Motor neuron (in vitro differentiated cells): ENCODE measurements around the gene DNHD1. TPM values are rescaled to one million over a fixed set of nuclear protein-coding genes. Genes with fewer than 3 reads are reported as not detected.

Experiments used
- ATAC-seq, 8 experiments: fragments of 200-7000 bp; cut with Tn5 transposase; replicated peaks in 6 of 8; 2 replicates each; pipeline ENCODE4 v1.8.0; 2021; ENCODE audit warnings: mild to moderate bottlenecking in 8 of 8, moderate library complexity in 8 of 8
- H3K27ac ChIP-seq, 2 donors: fragments of 250-450 bp; sonication (Bioruptor Pico); 2 replicates each; pipeline ENCODE4 v1.9.0; 2021; ENCODE audit warnings: antibody characterized with exemption in 2 of 2, mild to moderate bottlenecking in 2 of 2, moderate library complexity in 1 of 2
- H3K4me1 ChIP-seq, 2 donors: fragments of 250-450 bp; sonication (Bioruptor Pico); replicated peaks in 1 of 2; 2 replicates each; pipeline ENCODE4 v1.6.1; 2021; ENCODE audit warnings: antibody characterized with exemption in 2 of 2, mild to moderate bottlenecking in 2 of 2, moderate library complexity in 1 of 2
- H3K4me3 ChIP-seq, 5 donors: fragments of 250-450 bp; sonication (Bioruptor Pico); 2 replicates each; pipeline ENCODE4 v1.9.0; 2021; ENCODE audit warnings: antibody characterized with exemption in 5 of 5, mild to moderate bottlenecking in 5 of 5, moderate library complexity in 4 of 5
- WGBS, 10 experiments: fragments of 450-650 bp; shearing (Covaris generic); methylation state at CpG; one replicate each; pipeline ENCODE4 v1.0.0; 2022; 5-methylcytosine and 5-hydroxymethylcytosine counted together
- in situ Hi-C, 9 experiments: fragments of 400-800 bp; cut with MboI; loops; one replicate each; pipeline ENCODE4 v1.15.0; 2021; ENCODE audit warnings: low sequenced_read_pairs in 9 of 9, low pct_unique_long_range_greater_than_20kb in 2 of 9; ENCODE audit not compliant: unreplicated experiment in 9 of 9
- total RNA-seq, 8 experiments: library from RNA; unstranded; fragments of 300-600 nt; gene quantifications; 2 replicates each; pipeline versions ENCODE4 v1.2.3 to v1.2.4, GENCODE V29; 2022

Gene DNHD1
- total RNA-seq, 8 experiments from 2014 or later: 4.5 to 23.6 (median 10.0) TPM

GRCh38 chr11:6526411-6527135, 29.5 kb downstream of the DNHD1 start:
- H3K4me3 ChIP-seq: no peak overlapping the region
- no peak overlapping the region for H3K27ac ChIP-seq
- in situ Hi-C loops: no loop called here
- 67 to 98% (median 93%) methylated on average over 1 to 3 of the region's 3 CpGs; no CpG with 5 or more reads in 1 of the 10 experiments for WGBS, 10 experiments
- no peak for ATAC-seq
- no peaks in the 10 kb centered on the region for H3K4me1 ChIP-seq

GRCh38 chr11:6529266-6529665, 32.2 kb downstream of the DNHD1 start:
- Histone ChIP-seq H3K27ac (no peak overlapping the region), H3K4me1 (no peaks in the 10 kb centered on the region), H3K4me3 (no peak overlapping the region)
- WGBS, 10 experiments: 25 to 100% (median 79%) methylated on average over 1 to 2 of the region's 2 CpGs; no CpG with 5 or more reads in 4 of the 10 experiments
- in situ Hi-C loops: no loop called here
- ATAC-seq: peak in 3 of 8 experiments; percentile 53 to 68 (median 55)

- no peak overlapping the region for H3K27ac ChIP-seq
- in situ Hi-C loops: no loop called here
- WGBS, 10 experiments: 86 to 100% (median 100%) methylated on average over 1 to 2 of the region's 2 CpGs; no CpG with 5 or more reads in 1 of the 10 experiments
- no peak overlapping the region for H3K4me3 ChIP-seq
- no peak for ATAC-seq
- no peaks in the 10 kb centered on the region for H3K4me1 ChIP-seq
Observed at GRCh38 chr11:6530848-6531247, 33.8 kb downstream of the DNHD1 start.

GRCh38 chr11:6531267-6531752, 34.2 kb downstream of the DNHD1 start:
- no peaks in the 10 kb centered on the region for H3K4me1 ChIP-seq
- H3K4me3 ChIP-seq: no peak overlapping the region
- ATAC-seq: peak in 4 of 8 experiments; percentile 54 to 87 (median 74)
- no peak overlapping the region for H3K27ac ChIP-seq
- 0% methylated on average over 1 of the region's 1 CpG; no CpG with 5 or more reads in 2 of the 10 experiments for WGBS, 10 experiments
- in situ Hi-C loops: no loop called here

GRCh38 chr11:6538456-6538855, 41.4 kb downstream of the DNHD1 start:
- H3K27ac ChIP-seq: no peak overlapping the region
- peak in 4 of 8 experiments; percentile 8 to 43 (median 41) for ATAC-seq
- H3K4me3 ChIP-seq: no peak overlapping the region
- in situ Hi-C loops: no loop called here
- WGBS, 10 experiments: 17 to 100% (median 74%) methylated on average over 1 to 5 of the region's 8 CpGs; no CpG with 5 or more reads in 4 of the 10 experiments
- H3K4me1 ChIP-seq: no peaks in the 10 kb centered on the region

- 40 to 100% methylated on average over 1 of the region's 3 CpGs; no CpG with 5 or more reads in 8 of the 10 experiments for WGBS, 10 experiments
- Histone ChIP-seq H3K27ac (no peak overlapping the region), H3K4me3 (no peak overlapping the region), H3K4me1 (no peaks in the 10 kb centered on the region)
- in situ Hi-C loops: no loop called here
- peak in 2 of 8 experiments; percentile 61 to 81 for ATAC-seq
Observed at GRCh38 chr11:6538945-6539344, 41.9 kb downstream of the DNHD1 start.

GRCh38 chr11:6539748-6540268, 42.7 kb downstream of the DNHD1 start:
- no peak overlapping the region for H3K4me3 ChIP-seq
- WGBS, 10 experiments: 70 to 99% (median 91%) methylated on average over 5 to 10 of the region's 12 CpGs; no CpG with 5 or more reads in 5 of the 10 experiments
- H3K27ac ChIP-seq: no peak overlapping the region
- in situ Hi-C loops: no loop called here
- no peaks in the 10 kb centered on the region for H3K4me1 ChIP-seq
- no peak for ATAC-seq

- in situ Hi-C loops: no loop called here
- 71 to 93% (median 80%) methylated on average over 2 to 4 of the region's 4 CpGs; no CpG with 5 or more reads in 1 of the 10 experiments for WGBS, 10 experiments
- ATAC-seq: no peak
- Histone ChIP-seq H3K4me3 (no peak overlapping the region), H3K27ac (no peak overlapping the region), H3K4me1 (no peaks in the 10 kb centered on the region)
Observed at GRCh38 chr11:6541356-6541755, 44.3 kb downstream of the DNHD1 start.

- no peak for ATAC-seq
- H3K27ac ChIP-seq: no peak overlapping the region
- in situ Hi-C loops: no loop called here
- H3K4me1 ChIP-seq: no peaks in the 10 kb centered on the region
- no peak overlapping the region for H3K4me3 ChIP-seq
- 60 to 100% (median 86%) methylated on average over 1 to 2 of the region's 2 CpGs; no CpG with 5 or more reads in 4 of the 10 experiments for WGBS, 10 experiments
Observed at GRCh38 chr11:6542727-6543126, 45.6 kb downstream of the DNHD1 start.

GRCh38 chr11:6544921-6545850, 48.1 kb downstream of the DNHD1 start:
- Histone ChIP-seq H3K27ac (no peak overlapping the region), H3K4me3 (no peak overlapping the region), H3K4me1 (no peaks in the 10 kb centered on the region)
- peak in 3 of 8 experiments; percentile 3 to 28 (median 5) for ATAC-seq
- WGBS, 10 experiments: 74 to 100% (median 96%) methylated on average over 2 to 8 of the region's 19 CpGs; no CpG with 5 or more reads in 3 of the 10 experiments
- in situ Hi-C loops: no loop called here

- Histone ChIP-seq H3K4me1 (no peaks in the 10 kb centered on the region), H3K4me3 (no peak overlapping the region), H3K27ac (no peak overlapping the region)
- 90 to 100% (median 100%) methylated on average over 1 to 9 of the region's 14 CpGs; no CpG with 5 or more reads in 5 of the 10 experiments for WGBS, 10 experiments
- in situ Hi-C loops: no loop called here
- peak in 5 of 8 experiments; percentile 13 to 43 (median 21) for ATAC-seq
Observed at GRCh38 chr11:6545917-6546605, 49.0 kb downstream of the DNHD1 start.

- Histone ChIP-seq H3K4me3 (no peak overlapping the region), H3K27ac (no peak overlapping the region), H3K4me1 (no peaks in the 10 kb centered on the region)
- WGBS, 10 experiments: 80 to 100% (median 100%) methylated on average over 1 to 8 of the region's 8 CpGs; no CpG with 5 or more reads in 3 of the 10 experiments
- in situ Hi-C loops: no loop called here
- no peak for ATAC-seq
Observed at GRCh38 chr11:6546735-6547134, 49.7 kb downstream of the DNHD1 start.
